GM21528 (cell line): ENCODE measurements around the gene CUEDC1.
"Not testable (repeated sequence)": the region's sequence is repeated elsewhere in the genome, so short reads cannot be mapped to it uniquely, and the experiment has no call there.

Source experiments
- ATAC-seq: cut with Tn5 transposase; IDR thresholded peaks from one replicate; pipeline ENCODE4 v1.9.1; 2021; ENCODE audit warnings: mild to moderate bottlenecking, moderate library complexity; ENCODE audit not compliant: unreplicated experiment, low FRiP score

CUEDC1 gene

GRCh38 chr17:57941384-57942370 is 13.5 kb downstream of the CUEDC1 start:
- ATAC-seq, result no peak

- ATAC-seq, result no peak
These were observed 14.4 kb downstream of the CUEDC1 start for GRCh38 chr17:57940653-57941329.

DNA sequence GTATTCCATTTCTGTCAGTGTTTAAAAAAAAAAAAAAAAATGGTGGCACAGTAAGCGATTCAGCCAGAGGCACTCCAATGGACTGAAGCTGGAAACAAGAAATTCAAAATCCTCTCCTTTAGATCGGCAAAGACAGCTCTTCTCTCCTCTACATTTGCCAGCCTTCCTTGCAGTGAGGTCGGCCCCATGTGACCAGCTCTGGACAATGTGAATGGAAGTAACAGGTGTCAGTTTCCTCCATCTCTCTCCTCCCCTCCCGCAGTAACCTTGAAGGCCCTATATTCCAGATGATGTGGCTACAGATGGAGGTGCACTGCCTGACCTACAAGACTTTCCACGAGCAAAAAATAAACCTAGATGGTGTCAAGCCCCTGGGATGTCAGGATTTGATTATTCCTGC is 15.0 kb downstream of the CUEDC1 start:
- ATAC-seq, result no peak

DNA sequence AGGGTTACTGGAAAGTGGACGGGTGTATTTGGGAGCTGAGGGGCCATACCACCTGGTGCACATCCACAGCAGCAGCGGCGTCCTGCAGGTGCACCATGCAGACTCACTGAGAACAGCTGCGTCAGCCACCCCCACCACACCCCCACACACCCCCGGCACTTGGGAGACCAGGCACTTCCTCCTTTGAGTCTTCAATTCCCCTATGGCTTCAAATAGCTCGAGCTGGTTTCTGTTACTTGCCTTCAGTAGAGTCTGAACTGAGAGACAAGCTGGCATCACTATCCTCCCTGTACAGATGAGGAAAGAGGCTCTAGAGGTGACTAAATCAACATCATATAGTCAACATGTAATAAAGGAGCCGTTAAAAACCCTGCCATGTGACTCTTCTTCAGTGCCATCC is 15.4 kb downstream of the CUEDC1 start:
- ATAC-seq, result peak; percentile 71

DNA sequence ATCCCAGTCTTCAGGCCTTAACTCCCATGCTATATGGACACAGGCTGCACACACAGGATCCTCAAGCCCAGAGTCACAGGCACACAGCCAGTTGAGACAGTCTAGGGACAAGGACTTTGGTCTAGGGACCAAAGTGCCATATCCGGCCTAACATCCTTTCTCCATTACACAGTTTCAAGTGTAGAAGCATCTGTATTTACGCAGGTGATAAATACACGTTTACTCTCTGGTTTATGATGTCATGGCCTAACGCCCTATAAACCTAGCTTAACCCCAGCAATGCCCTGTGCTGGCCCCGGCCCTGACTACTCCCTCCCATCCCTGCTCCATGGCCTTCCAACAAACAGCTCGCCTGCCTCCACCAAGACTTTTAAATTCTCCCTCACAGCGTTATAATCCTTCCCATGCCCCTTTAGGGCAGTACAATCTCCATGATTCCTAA is 17.1 kb downstream of the CUEDC1 start:
- no peak for ATAC-seq

GRCh38 chr17:57937492-57937891 is 17.7 kb downstream of the CUEDC1 start:
- ATAC-seq, result no peak

GRCh38 chr17:57935833-57936807 is 19.1 kb downstream of the CUEDC1 start:
- ATAC-seq, result no peak

GRCh38 chr17:57931488-57932137 is 23.6 kb downstream of the CUEDC1 start:
- no peak for ATAC-seq

DNA sequence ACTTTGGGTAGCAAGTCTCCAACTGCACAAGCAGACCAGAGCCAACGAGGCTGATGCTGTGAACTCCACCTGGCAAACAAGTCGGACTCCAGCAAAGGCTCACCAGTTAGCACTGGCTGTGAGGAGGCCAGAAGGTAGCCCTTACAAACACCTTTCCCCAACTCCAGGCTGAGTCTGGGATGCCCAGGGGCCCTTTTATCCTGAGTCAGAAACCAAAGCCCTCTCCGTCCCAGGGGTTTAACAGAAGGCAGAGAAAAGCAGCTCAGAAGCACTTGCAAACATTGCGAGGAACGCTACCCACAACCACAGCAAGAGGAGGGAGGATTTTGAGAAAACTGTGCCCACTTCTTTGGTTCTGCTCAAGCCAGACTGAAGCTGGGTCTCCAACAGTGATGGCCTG is 25.0 kb downstream of the CUEDC1 start:
- ATAC-seq, result no peak

DNA sequence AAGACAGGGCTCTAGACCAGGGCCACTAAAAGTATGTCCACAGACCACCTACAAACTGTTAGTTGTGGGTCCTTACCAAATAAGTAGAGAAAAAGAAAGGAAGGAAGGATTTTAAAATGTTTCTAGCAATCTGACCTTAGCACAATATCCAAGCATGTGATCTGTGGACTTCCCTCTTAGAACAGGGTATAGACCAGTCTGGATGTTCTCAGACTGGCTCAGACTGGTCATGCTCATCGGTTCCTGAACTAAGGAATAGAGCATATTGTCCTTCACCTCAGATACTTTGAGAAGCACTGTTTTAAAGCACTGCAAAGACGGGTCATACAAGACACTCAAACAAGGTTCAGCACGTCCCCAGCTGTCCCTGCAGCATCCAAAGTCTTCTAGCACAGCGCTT is 25.8 kb downstream of the CUEDC1 start:
- ATAC-seq, result no peak

DNA sequence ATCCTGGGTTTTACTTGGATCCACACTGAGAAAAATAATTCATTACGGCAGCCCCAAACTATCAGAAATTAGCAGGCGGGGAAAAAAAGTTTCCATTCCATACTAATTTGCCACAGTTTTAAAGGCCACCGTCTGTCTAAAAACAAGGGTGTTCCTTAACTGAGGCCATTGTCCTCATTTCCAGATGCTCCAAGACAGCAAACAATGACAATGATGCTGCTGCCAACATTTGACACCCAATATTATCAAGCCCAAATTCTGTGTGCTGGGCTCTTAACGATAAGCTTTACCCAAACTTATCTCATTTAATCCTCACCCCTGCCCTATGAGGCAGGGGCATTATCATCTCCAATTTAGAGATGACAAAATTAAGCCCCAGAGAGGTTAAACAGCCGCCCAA is 26.3 kb downstream of the CUEDC1 start:
- no peak for ATAC-seq

- no peak for ATAC-seq
These were observed 28.0 kb downstream of the CUEDC1 start for GRCh38 chr17:57927048-57927723.

DNA sequence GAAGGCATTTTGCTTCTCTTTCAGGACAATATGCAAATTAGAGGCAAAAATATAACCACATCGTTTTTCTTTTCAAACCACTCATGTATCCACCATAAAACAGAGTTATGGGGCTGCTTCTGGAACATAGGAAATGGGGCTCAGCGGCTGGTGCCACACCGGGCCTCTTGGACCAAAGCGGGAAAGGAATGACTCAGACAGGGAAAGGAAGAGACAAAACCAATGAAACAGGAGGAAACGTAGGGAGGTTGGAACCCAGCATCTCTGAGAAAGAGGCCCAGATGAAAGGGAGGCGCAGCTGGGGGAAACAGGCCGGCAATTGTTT is 28.5 kb downstream of the CUEDC1 start:
- no peak for ATAC-seq

DNA sequence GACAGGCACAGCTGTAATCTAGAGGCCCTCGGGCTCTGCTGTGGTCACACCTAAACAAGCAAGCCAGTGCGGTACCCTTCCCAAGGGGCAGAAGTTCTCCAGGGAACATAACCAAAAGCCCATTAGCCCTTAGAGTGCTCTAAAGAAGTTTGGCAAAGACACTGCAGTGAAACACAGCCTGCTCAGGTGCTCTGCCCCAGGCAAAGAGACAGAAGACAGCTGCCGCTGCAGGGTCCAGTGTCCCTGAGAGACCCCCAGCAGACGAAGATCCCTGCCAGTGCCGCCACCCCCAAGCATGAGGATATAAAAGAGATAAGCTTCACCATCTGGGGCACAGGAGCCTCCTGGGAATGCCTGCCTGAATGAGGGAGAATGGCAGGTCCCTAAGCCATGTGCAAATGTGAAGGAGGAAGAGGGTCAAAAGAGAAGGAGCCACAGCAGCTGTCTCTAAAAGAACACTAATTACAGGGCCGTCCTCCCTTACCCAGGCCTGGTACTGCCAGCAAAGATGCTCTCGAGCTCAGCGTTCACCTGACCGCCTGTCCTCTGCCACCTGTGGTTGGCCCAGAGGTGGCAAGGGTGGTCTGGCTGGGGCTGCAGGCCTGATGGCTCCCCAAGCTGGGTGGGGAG is 29.7 kb downstream of the CUEDC1 start:
- no peak for ATAC-seq

GRCh38 chr17:57924677-57925076 is 30.5 kb downstream of the CUEDC1 start:
- ATAC-seq, result no peak

DNA sequence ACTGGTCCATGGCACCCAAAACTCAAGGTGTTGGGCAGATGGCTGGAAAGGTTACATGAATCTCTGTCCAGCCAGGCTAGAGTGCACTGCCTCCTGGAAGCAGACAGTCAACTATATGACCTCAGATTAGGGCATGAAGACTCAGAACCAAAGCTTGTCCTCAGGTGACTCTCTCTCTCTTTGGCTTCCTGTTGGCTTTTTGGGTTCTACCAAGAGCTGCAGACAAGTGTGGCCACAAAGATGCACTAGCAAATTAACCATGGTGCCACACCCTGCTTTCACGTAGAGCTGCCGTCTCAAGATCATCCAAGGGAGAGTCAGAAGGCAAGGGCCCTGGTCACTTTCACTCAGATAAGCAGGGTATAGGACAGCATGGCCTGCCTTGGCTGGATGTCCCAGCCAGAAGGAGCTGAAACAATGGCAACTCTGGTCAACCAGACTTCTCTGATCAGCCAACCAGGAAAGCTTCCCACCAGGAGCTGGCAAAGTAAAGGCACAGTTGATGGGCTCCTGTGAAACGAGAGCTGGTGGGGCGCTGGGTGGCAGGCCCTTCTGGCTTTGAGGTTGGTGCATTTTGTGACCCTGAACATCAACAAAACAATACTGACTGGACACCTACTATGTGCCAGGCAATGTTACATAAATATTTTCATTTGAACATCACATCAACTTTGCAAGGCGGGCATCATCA is 31.9 kb downstream of the CUEDC1 start:
- no peak for ATAC-seq

- ATAC-seq, result not testable (repeated sequence)
These were observed 32.5 kb downstream of the CUEDC1 start for GRCh38 chr17:57922745-57923144.

DNA sequence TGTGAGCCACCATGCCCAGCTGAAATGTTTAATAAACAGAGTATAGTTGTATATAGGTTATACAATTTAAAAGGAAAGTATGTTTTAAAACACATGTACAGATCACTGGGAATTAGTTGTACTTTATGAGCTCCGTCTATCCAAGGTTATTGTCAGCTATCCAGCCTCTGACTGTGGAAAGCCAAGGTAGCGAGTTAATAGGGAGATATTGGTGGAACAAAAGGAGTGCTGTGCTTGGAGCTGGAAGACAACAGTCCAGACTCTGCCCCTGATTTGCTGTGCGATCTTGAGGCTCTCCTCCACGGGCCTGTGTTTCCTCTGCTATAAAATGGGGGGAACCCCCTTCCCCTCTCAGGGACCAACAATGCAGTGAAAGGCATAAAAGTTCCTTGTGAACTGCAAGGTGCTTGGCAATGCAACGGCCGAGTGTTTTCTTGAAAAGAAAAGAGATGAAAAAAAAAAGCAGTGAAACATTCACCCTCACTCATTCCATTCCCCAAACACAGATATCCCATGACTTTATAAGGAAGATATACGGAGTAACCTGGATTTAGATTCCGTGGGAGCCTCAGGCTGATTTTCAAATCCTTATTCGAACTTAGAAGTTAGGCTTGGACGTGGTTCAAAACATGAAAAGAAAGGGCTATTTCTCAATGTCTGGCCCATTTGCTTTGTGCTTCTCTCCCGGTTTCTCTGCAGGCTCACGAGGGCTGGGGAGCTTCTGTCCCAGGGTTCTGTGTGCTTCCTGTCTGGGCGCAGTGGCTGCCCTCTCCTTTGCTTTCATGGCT is 34.1 kb downstream of the CUEDC1 start:
- no peak for ATAC-seq
